GM10248 (cell line): ENCODE data around the gene SAPCD1.
"Not testable (repeated sequence)": the region's sequence is repeated elsewhere in the genome, so short reads cannot be mapped to it uniquely, and the experiment has no call there.

Source experiments
- CTCF ChIA-PET: fragments of 300-600 bp; sonication (Branson Sonifier 250); formaldehyde crosslinking; extraction: SDS; loops from one replicate; lab custom pipeline; 2021; ENCODE audit warnings: antibody characterized with exemption; lab: Yijun Ruan, JAX
- POLR2A ChIA-PET: fragments of 350-650 bp; sonication (Branson Sonifier 250); formaldehyde crosslinking; extraction: SDS; loops from one replicate; lab custom pipeline; 2020; ENCODE audit warnings: antibody characterized with exemption; lab: Yijun Ruan, JAX
- DNase-seq: peaks from one replicate; pipeline ENCODE4 v3.0.0; 2012; ENCODE audit errors: extremely low spot score
- TF ChIP-seq, protein P1 (sequence below): IDR thresholded peaks from 2 replicates; pipeline ENCODE4 v1.5.1; 2012; ENCODE audit warnings: mild to moderate bottlenecking, low read depth; ENCODE audit errors: extremely low read depth, missing control alignments, control extremely low read depth

The SAPCD1 gene

DNA sequence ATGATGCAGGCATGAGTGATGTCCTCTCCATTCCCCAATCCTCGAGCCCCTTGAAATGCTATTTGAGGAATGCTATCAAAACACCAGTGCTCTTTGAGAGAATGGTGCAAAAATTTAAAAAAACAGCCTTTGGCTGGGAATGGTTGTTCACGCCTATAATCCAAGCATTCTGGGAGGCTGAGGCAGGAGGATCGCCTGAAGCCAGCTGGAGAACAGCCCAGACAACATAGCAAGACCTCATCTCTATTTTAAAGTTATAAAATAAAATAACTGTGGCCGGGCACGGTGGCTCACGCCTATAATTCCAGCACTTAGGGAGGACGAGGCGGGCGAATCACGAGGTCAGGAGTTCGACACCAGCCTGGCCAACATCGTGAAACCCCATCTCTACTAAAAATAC lies 37.3 kb downstream of the SAPCD1 start:
- TF ChIP-seq, protein P1, sequence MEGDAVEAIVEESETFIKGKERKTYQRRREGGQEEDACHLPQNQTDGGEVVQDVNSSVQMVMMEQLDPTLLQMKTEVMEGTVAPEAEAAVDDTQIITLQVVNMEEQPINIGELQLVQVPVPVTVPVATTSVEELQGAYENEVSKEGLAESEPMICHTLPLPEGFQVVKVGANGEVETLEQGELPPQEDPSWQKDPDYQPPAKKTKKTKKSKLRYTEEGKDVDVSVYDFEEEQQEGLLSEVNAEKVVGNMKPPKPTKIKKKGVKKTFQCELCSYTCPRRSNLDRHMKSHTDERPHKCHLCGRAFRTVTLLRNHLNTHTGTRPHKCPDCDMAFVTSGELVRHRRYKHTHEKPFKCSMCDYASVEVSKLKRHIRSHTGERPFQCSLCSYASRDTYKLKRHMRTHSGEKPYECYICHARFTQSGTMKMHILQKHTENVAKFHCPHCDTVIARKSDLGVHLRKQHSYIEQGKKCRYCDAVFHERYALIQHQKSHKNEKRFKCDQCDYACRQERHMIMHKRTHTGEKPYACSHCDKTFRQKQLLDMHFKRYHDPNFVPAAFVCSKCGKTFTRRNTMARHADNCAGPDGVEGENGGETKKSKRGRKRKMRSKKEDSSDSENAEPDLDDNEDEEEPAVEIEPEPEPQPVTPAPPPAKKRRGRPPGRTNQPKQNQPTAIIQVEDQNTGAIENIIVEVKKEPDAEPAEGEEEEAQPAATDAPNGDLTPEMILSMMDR, result no peak
- ChIA-PET CTCF (interaction anchor here (1.8 kb wide), 1 partner anchor 70 kb away, joined by 5 read pairs; the partner anchor contains the start of gene DDAH2), POLR2A (no interaction called here)
- DNase-seq, result no peak

DNA sequence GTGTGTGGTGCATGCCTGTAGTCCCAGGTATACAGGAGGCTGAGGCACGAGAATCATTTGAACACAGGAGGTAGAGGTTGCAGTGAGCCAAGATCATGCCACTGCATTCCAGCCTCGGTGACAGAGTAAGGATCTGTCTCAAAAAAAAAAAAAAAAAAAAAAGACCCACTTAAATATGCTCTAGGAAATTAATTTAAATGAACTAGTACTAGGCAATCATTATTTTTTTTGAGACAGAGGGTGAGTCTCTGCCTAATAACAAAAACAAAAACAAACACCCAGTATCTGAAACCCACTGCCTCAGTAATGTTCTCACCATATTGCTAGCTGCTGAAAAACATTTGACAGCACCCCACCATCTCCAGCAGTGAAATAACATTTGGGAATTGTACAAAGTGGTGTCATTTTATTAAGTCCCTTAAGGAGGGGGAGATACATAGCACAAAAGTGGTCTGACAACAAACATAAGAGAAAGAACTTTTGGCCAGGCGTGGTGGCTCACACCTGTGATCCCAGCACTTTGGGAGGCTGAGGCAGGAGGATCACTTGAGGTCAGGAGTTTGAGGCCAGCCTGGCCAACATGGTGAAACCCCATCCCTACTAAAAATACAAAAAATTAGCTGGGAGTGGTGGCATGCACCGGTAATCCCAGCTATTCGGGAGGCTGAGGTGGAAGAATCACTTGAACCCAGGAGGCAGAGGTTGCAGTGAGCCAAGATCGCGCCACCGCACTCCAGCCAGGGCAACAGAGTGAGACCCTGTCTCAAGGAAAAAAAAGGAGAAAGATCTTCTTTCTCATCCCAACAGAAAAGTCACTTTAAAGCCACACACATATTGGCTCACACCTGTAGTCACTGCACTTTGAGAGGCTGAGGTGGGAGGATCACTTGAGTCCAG lies 38.8 kb downstream of the SAPCD1 start:
- POLR2A ChIA-PET, DNase-seq, CTCF ChIA-PET: not testable (repeated sequence)

DNA sequence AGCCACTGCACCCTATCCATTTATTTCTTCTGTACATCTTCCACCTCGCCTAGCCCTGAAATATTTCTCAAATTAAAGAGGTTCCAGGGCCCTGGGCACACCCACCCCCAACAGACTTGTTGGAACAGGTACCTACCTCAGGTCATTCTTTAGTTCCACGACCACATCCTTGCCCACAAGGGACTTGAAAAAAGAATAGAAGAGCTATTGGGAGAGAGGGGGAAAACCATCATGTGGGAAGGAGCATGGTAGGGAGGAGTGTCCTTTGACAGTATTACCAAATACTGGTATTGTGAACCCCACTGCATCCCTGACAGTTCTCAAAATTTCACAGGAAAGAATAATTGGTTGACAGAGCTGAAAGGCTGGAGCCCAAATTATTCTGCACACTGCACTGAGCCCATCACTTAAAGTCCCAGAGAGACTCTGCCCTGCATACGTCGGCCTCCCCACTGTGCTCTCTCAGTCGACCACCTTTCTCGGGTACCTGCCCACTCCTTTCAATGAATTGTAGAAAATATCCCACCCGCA lies 43.5 kb downstream of the SAPCD1 start:
- ChIA-PET CTCF (interaction anchor here (0.7 to 3.3 kb wide), 16 partner anchors 8 to 449 kb away, joined by 3 to 37 read pairs (median 5); partner anchors contain the start of genes ABHD16A, CLIC1, HSPA1A and HSPA1L), POLR2A (interaction anchor here (1.8 to 2.0 kb wide), 2 partner anchors 9 to 10 kb away, joined by 12 to 14 read pairs; partner anchors contain the start of genes HSPA1A, HSPA1L and VARS1)
- DNase-seq, result no peak
- TF ChIP-seq, protein P1, result no peak

DNA sequence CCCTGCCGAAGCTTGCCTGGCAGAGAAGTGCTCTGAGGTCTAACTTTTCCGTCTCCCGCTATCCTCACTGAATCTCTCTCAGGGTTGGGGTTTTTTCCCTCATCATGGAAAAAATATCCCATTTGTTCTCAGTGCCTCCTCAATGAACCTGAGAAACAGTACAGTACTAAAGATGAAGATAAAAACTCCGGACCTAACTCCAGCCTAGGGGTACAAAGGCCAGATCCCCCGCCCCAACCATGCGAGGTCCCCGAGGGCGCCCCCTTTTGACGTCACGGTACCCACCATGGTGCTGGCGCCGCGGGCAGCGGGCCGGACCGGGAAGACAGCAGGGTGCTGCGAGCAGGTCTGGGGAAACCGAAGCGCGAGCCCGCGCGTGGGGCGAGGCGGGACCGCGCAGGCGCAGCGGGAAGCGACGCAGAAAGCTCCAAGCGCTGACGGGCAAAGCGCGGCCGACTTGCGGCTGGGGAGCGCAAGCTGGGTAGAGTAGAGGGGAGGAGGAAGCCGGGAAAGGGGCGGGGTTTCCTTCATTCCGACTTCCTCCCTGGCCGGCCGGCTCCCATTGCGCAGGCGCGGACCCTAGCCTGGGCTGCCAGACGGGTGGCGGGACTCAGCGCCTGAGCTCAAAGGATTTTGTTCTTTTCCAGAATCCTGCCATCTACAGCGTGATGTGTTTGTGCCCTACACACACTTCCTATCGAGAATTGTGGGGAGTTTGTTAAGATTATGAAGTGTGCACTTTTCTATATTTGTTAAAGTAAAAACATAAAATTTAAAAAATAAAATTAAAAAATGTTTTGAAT lies 44.2 kb downstream of the SAPCD1 start, which contains the start of gene LSM2:
LSM2 (minus strand) TSS at position 497 of the 803 bp plus-strand sequence; CDS start at position 288, 209 bp downstream.
- CTCF ChIA-PET, result interaction anchor here (0.7 to 3.3 kb wide), 20 partner anchors 8 to 231 kb away, joined by 3 to 37 read pairs (median 5); partner anchors contain the start of genes ABHD16A, CLIC1, HSPA1A and HSPA1L
- TF ChIP-seq, protein P1, result peak; percentile 39
- POLR2A ChIA-PET, result interaction anchor here (0.6 to 2.0 kb wide), 9 partner anchors 9 to 70 kb away, joined by 3 to 14 read pairs (median 4); partner anchors contain the start of genes HSPA1A, HSPA1B, HSPA1L and NEU1
- peak; percentile 100 for DNase-seq

DNA sequence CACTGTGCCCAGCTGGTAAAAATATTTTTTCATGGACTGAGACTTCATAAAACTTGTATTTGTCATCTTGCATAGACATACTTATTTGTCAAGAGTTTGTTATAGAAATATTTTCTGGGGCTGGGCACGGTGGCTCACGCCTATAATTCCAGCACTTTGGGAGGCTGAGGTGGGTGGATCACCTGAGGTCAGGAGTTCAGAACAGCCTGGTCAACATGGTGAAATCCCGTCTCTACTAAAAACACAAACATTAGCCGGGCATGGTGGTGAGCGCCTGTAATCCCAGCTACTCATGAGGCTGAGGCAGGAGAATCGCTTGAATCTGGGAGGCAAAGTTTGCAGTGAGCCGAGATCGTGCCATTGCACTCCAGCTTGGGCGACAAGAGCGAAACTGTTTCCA lies 46.1 kb downstream of the SAPCD1 start:
- POLR2A ChIA-PET, DNase-seq: not testable (repeated sequence)
- CTCF ChIA-PET, result interaction anchor here (1.0 to 3.3 kb wide), 4 partner anchors 13 to 71 kb away, joined by 3 to 23 read pairs (median 4); partner anchors contain the start of genes CLIC1 and MSH5

DNA sequence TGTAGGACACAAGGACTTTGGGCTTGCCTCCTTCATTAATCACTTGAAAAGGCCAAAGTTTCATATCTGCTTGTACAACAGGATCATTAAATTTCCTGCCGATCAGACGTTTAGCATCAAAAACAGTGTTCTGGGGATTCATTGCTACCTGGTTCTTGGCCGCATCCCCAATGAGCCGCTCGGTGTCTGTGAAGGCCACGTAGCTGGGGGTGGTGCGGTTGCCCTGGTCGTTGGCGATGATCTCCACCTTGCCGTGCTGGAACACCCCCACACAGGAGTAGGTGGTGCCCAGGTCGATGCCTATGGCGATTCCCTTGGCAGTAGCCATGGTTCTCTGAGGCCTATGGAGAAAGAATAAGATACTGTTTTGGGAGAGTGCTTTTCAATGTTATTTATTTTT lies 49.2 kb downstream of the SAPCD1 start:
- TF ChIP-seq, protein P1, result no peak
- ChIA-PET CTCF (interaction anchor here (1.3 kb wide), 1 partner anchor 16 kb away, joined by 3 read pairs; no protein-coding TSS in a partner anchor), POLR2A (no interaction called here)
- no peak for DNase-seq
